ENCODE measurements around the gene OR8B12. TPM values are rescaled to one million over a fixed set of nuclear protein-coding genes. Genes with fewer than 3 reads are reported as not detected.

OR8B12 gene
- total RNA-seq, 1 experiment from 2014 or later: not detected

- ChIA-PET POLR2A (no interaction called here), CTCF (no interaction called here)
- no peak for TF ChIP-seq CTCF (IDR thresholded peaks at IDR 0.05; ENCODE audit: insufficient read depth in 1 of 2, low read depth in 1 of 2, low read length in 1 of 2, severe bottlenecking in 1 of 2, unreplicated experiment in 1 of 2)
- no peak overlapping the region for H3K4me3 ChIP-seq (ENCODE audit: low read depth, low read length)
- intact Hi-C loops (cut with micrococcal nuclease; ENCODE audit: unreplicated experiment): no loop called here
- Mint-ChIP-seq H3K9me3 (ENCODE audit: unreplicated experiment) (no peaks in the 10 kb centered on the region), H3K4me1 (ENCODE audit: low read depth, unreplicated experiment) (no peaks in the 10 kb centered on the region), H3K27ac (ENCODE audit: unreplicated experiment) (no peak overlapping the region), H3K4me3 (ENCODE audit: unreplicated experiment) (no peak overlapping the region), H3K36me3 (ENCODE audit: insufficient read depth, unreplicated experiment) (no peaks in the 10 kb centered on the region), H3K27me3 (ENCODE audit: insufficient read depth, unreplicated experiment) (peaks cover 10% of the 10 kb centered on the region)
- DNase-seq: no peak
- H3K4me1 ChIP-seq: no peaks in the 10 kb centered on the region
- H3K9me3 ChIP-seq: no peaks in the 10 kb centered on the region
- no TSS peak for BruUV-seq (replicated peaks)
- H3K27me3 ChIP-seq (replicated peaks; ENCODE audit: control insufficient read depth, insufficient read depth, low read length): peaks cover 2% of the 10 kb centered on the region; the same call in 1 of the 2 replicates
- no peaks in the 10 kb centered on the region for H3K36me3 ChIP-seq (ENCODE audit: control insufficient read depth, insufficient read depth, low read length)
These were observed 34.4 kb upstream of the OR8B12 start for GRCh38 chr11:124577716-124578427.

GRCh38 chr11:124570160-124570559 is 26.7 kb upstream of the OR8B12 start:
- intact Hi-C loops (cut with micrococcal nuclease; ENCODE audit: unreplicated experiment): no loop called here
- no peak for TF ChIP-seq CTCF (IDR thresholded peaks at IDR 0.05; ENCODE audit: insufficient read depth in 1 of 2, low read depth in 1 of 2, low read length in 1 of 2, severe bottlenecking in 1 of 2, unreplicated experiment in 1 of 2)
- Mint-ChIP-seq H3K9me3 (ENCODE audit: unreplicated experiment) (no peaks in the 10 kb centered on the region), H3K4me1 (ENCODE audit: low read depth, unreplicated experiment) (no peaks in the 10 kb centered on the region), H3K27ac (ENCODE audit: unreplicated experiment) (no peak overlapping the region), H3K4me3 (ENCODE audit: unreplicated experiment) (no peak overlapping the region), H3K36me3 (ENCODE audit: insufficient read depth, unreplicated experiment) (no peaks in the 10 kb centered on the region), H3K27me3 (ENCODE audit: insufficient read depth, unreplicated experiment) (peaks cover 19% of the 10 kb centered on the region)
- no peak for DNase-seq
- no peaks in the 10 kb centered on the region for H3K27me3 ChIP-seq (replicated peaks; ENCODE audit: control insufficient read depth, insufficient read depth, low read length)
- no peaks in the 10 kb centered on the region for H3K9me3 ChIP-seq
- no TSS peak for BruUV-seq (replicated peaks)
- H3K4me3 ChIP-seq (ENCODE audit: low read depth, low read length): no peak overlapping the region
- H3K4me1 ChIP-seq: no peaks in the 10 kb centered on the region
- H3K36me3 ChIP-seq (ENCODE audit: control insufficient read depth, insufficient read depth, low read length): no peaks in the 10 kb centered on the region
- ChIA-PET POLR2A (no interaction called here), CTCF (no interaction called here)

- ChIA-PET POLR2A (no interaction called here), CTCF (no interaction called here)
These were observed 26.2 kb upstream of the OR8B12 start, which contains the start of gene OR8A1 for GRCh38 chr11:124569697-124570096. Gene OR8A1, plus strand, starts transcription at chr11:124569997. Its CDS starts 123 bp downstream, at chr11:124570120.

More at GRCh38 chr11:124569697-124570096, 26.2 kb upstream of the OR8B12 start, which contains the start of gene OR8A1:
- H3K27ac Mint-ChIP-seq (ENCODE audit: unreplicated experiment): no peak within 1 kb of the TSS
- no TSS peak for BruUV-seq (replicated peaks)
- TF ChIP-seq CTCF (IDR thresholded peaks at IDR 0.05; ENCODE audit: insufficient read depth in 1 of 2, low read depth in 1 of 2, low read length in 1 of 2, severe bottlenecking in 1 of 2, unreplicated experiment in 1 of 2): no peak
- Histone ChIP-seq H3K4me3 (ENCODE audit: low read depth, low read length) (no peak within 1 kb of the TSS), H3K9me3 (no peaks in the 10 kb centered on the region), H3K27me3 (replicated peaks; ENCODE audit: control insufficient read depth, insufficient read depth, low read length) (no peaks in the 10 kb centered on the region), H3K36me3 (ENCODE audit: control insufficient read depth, insufficient read depth, low read length) (no peaks in the 10 kb centered on the region), H3K4me1 (no peaks in the 10 kb centered on the region)
- no peaks in the 10 kb centered on the region for H3K9me3 Mint-ChIP-seq (ENCODE audit: unreplicated experiment)
- no peaks in the 10 kb centered on the region for H3K36me3 Mint-ChIP-seq (ENCODE audit: insufficient read depth, unreplicated experiment)
- intact Hi-C loops (cut with micrococcal nuclease; ENCODE audit: unreplicated experiment): no loop called here
- peaks cover 22% of the 10 kb centered on the region for H3K27me3 Mint-ChIP-seq (ENCODE audit: insufficient read depth, unreplicated experiment)
- DNase-seq: no peak
- H3K4me1 Mint-ChIP-seq (ENCODE audit: low read depth, unreplicated experiment): no peaks in the 10 kb centered on the region
- H3K4me3 Mint-ChIP-seq (ENCODE audit: unreplicated experiment): no peak within 1 kb of the TSS

Data from Caco-2 (cell line).